ENCODE measurements around the gene TPP1.

Gene TPP1

GRCh38 chr11:6603287-6604080, 15.7 kb downstream of the TPP1 start, which contains the start of the genes ILK and RRP8:
ILK (plus strand) TSS chr11:6603774; CDS start chr11:6604272, 498 bp downstream.
RRP8 (minus strand) TSS chr11:6603616; CDS start chr11:6603502, 114 bp downstream.
- peaks cover 19% of the 10 kb centered on the region for H3K4me1 ChIP-seq (ENCODE audit: insufficient read depth, poor library complexity, severe bottlenecking)
- DNase-seq (ENCODE audit: low spot score) (peak; percentile 88), ATAC-seq (ENCODE audit: low read depth) (peak; percentile 82)
- TF ChIP-seq CTCF (IDR thresholded peaks at IDR 0.05; ENCODE audit: poor library complexity, severe bottlenecking): no peak
- H3K27ac ChIP-seq (ENCODE audit: poor library complexity, severe bottlenecking): peak within 1 kb of the TSS; percentile 86
- peak within 1 kb of the TSS; percentile 75 for H3K4me3 ChIP-seq (ENCODE audit: severe bottlenecking)
- no peaks in the 10 kb centered on the region for H3K9me3 ChIP-seq (ENCODE audit: severe bottlenecking)
- peaks cover 66% of the 10 kb centered on the region for H3K36me3 ChIP-seq (ENCODE audit: low read depth)
- no peaks in the 10 kb centered on the region for H3K27me3 ChIP-seq (ENCODE audit: insufficient read depth, poor library complexity, severe bottlenecking)

GRCh38 chr11:6602096-6602940, 16.9 kb downstream of the TPP1 start:
- peaks cover 16% of the 10 kb centered on the region for H3K4me1 ChIP-seq (ENCODE audit: insufficient read depth, poor library complexity, severe bottlenecking)
- peak overlapping the region; percentile 75 for H3K4me3 ChIP-seq (ENCODE audit: severe bottlenecking)
- no peak for TF ChIP-seq CTCF (IDR thresholded peaks at IDR 0.05; ENCODE audit: poor library complexity, severe bottlenecking)
- no peak overlapping the region for H3K27ac ChIP-seq (ENCODE audit: poor library complexity, severe bottlenecking)
- no peak for ATAC-seq (ENCODE audit: low read depth)
- H3K36me3 ChIP-seq (ENCODE audit: low read depth): peaks cover 58% of the 10 kb centered on the region
- no peaks in the 10 kb centered on the region for H3K27me3 ChIP-seq (ENCODE audit: insufficient read depth, poor library complexity, severe bottlenecking)
- H3K9me3 ChIP-seq (ENCODE audit: severe bottlenecking): no peaks in the 10 kb centered on the region
- DNase-seq (ENCODE audit: low spot score): no peak

- ATAC-seq (ENCODE audit: low read depth) (no peak), DNase-seq (ENCODE audit: low spot score) (no peak)
- Histone ChIP-seq H3K27me3 (ENCODE audit: insufficient read depth, poor library complexity, severe bottlenecking) (no peaks in the 10 kb centered on the region), H3K4me3 (ENCODE audit: severe bottlenecking) (no peak overlapping the region), H3K27ac (ENCODE audit: poor library complexity, severe bottlenecking) (no peak overlapping the region), H3K36me3 (ENCODE audit: low read depth) (peaks cover 58% of the 10 kb centered on the region), H3K9me3 (ENCODE audit: severe bottlenecking) (no peaks in the 10 kb centered on the region), H3K4me1 (ENCODE audit: insufficient read depth, poor library complexity, severe bottlenecking) (peaks cover 3% of the 10 kb centered on the region)
- no peak for TF ChIP-seq CTCF (IDR thresholded peaks at IDR 0.05; ENCODE audit: poor library complexity, severe bottlenecking)
These were observed 18.2 kb downstream of the TPP1 start for GRCh38 chr11:6601041-6601461.

GRCh38 chr11:6599881-6600390, 19.3 kb downstream of the TPP1 start:
- no peak for TF ChIP-seq CTCF (IDR thresholded peaks at IDR 0.05; ENCODE audit: poor library complexity, severe bottlenecking)
- no peak for ATAC-seq (ENCODE audit: low read depth)
- DNase-seq (ENCODE audit: low spot score): no peak
- no peak overlapping the region for H3K27ac ChIP-seq (ENCODE audit: poor library complexity, severe bottlenecking)
- H3K27me3 ChIP-seq (ENCODE audit: insufficient read depth, poor library complexity, severe bottlenecking): no peaks in the 10 kb centered on the region
- no peaks in the 10 kb centered on the region for H3K9me3 ChIP-seq (ENCODE audit: severe bottlenecking)
- H3K4me3 ChIP-seq (ENCODE audit: severe bottlenecking): no peak overlapping the region
- no peaks in the 10 kb centered on the region for H3K4me1 ChIP-seq (ENCODE audit: insufficient read depth, poor library complexity, severe bottlenecking)
- H3K36me3 ChIP-seq (ENCODE audit: low read depth): peaks cover 59% of the 10 kb centered on the region

All from RWPE2 (cell line).